Keratinocyte (primary cell): ENCODE results near the gene SYTL2. TPM values are rescaled to one million over a fixed set of nuclear protein-coding genes. Genes with fewer than 3 reads are reported as not detected.
A peak's percentile ranks its signal among the peaks of the same experiment; 100 is the strongest.

Source experiments
- DNase-seq: peaks from one replicate; pipeline ENCODE4 v3.0.0-alpha.2; 2011; ENCODE audit warnings: low read depth, missing footprints, low spot score
- FAIRE-seq: peaks from 2 replicates; lab custom pipeline; 2011; peaks lifted over from hg19 to GRCh38; lab: Jason Lieb, UNC
- H2AFZ ChIP-seq: 2 replicates; pipeline ENCODE4 v1.6.0; 2012; ENCODE audit warnings: low read length, control low read depth, inconsistent platforms; ENCODE audit not compliant: control insufficient read depth
- H3K27ac ChIP-seq: 2 replicates; pipeline ENCODE4 v1.5.1; 2011; ENCODE audit warnings: low read length; ENCODE audit not compliant: control insufficient read depth, insufficient read depth
- H3K27me3 ChIP-seq: 3 replicates; pipeline ENCODE4 v1.6.0; 2011; ENCODE audit warnings: low read length; ENCODE audit not compliant: control insufficient read depth, insufficient read depth; ENCODE audit errors: extremely low read depth
- H3K36me3 ChIP-seq, 2 experiments: 2 replicates in 1 of 2; 3 replicates in 1 of 2; pipeline ENCODE4 v1.5.1; 2011; ENCODE audit warnings: low read length in 2 of 2, mild to moderate bottlenecking in 1 of 2; ENCODE audit not compliant: control insufficient read depth in 2 of 2, insufficient read depth in 2 of 2; ENCODE audit errors: extremely low read depth in 1 of 2
- H3K4me1 ChIP-seq: 3 replicates; pipeline ENCODE4 v1.5.1; 2011; ENCODE audit warnings: low read length; ENCODE audit not compliant: control insufficient read depth, insufficient read depth; ENCODE audit errors: extremely low read depth
- H3K4me2 ChIP-seq: 3 replicates; pipeline ENCODE4 v1.6.0; 2011; ENCODE audit warnings: low read depth, low read length; ENCODE audit not compliant: control insufficient read depth, insufficient read depth; ENCODE audit errors: extremely low read depth
- H3K4me3 ChIP-seq, 3 experiments: fragments of 200-600 bp in 1 of 3; sonication (generic) in 1 of 3; 2 replicates in 2 of 3; 3 replicates in 1 of 3; pipeline ENCODE4 v1.5.1; 2011 to 2016; ENCODE audit warnings: low read length in 3 of 3, mild to moderate bottlenecking in 3 of 3, control low read depth in 2 of 3, inconsistent platforms in 1 of 3, low read depth in 1 of 3, mixed read lengths in 1 of 3, mixed run types in 1 of 3, moderate library complexity in 1 of 3; ENCODE audit not compliant: control insufficient read depth in 2 of 3, insufficient read depth in 2 of 3; ENCODE audit errors: extremely low read depth in 1 of 3
- H3K79me2 ChIP-seq: 2 replicates; pipeline ENCODE4 v1.6.0; 2012; ENCODE audit warnings: low read length; ENCODE audit not compliant: control insufficient read depth, insufficient read depth
- H3K9ac ChIP-seq: 3 replicates; pipeline ENCODE4 v1.6.0; 2011; ENCODE audit warnings: low read length; ENCODE audit not compliant: control insufficient read depth, insufficient read depth; ENCODE audit errors: extremely low read depth
- H3K9me1 ChIP-seq: 3 replicates; pipeline ENCODE4 v1.6.0; 2011; ENCODE audit warnings: low read length; ENCODE audit not compliant: control insufficient read depth, insufficient read depth; ENCODE audit errors: extremely low read depth
- H3K9me3 ChIP-seq: 2 replicates; pipeline ENCODE4 v1.5.1; 2012; ENCODE audit warnings: low read depth, low read length; ENCODE audit not compliant: control insufficient read depth
- H4K20me1 ChIP-seq: 3 replicates; pipeline ENCODE4 v1.6.0; 2011; ENCODE audit warnings: low read length; ENCODE audit not compliant: control insufficient read depth, insufficient read depth; ENCODE audit errors: extremely low read depth
- CTCF ChIP-seq, 3 experiments: IDR thresholded peaks in 1 of 3; conservative IDR thresholded peaks in 1 of 3; optimal IDR thresholded peaks in 1 of 3; 2 replicates in 2 of 3; 3 replicates in 1 of 3; pipeline versions ENCODE3 to v1.5.1; 2011; ENCODE audit warnings: low read length in 3 of 3, mild to moderate bottlenecking in 3 of 3, moderate library complexity in 2 of 3, control low read depth in 1 of 3, inconsistent platforms in 1 of 3; ENCODE audit not compliant: insufficient read depth in 2 of 3; ENCODE audit errors: extremely low read depth in 1 of 3
- EZH2 ChIP-seq: IDR thresholded peaks from one replicate; pipeline ENCODE4 v1.6.1; 2012; ENCODE audit warnings: inconsistent platforms, mild to moderate bottlenecking, low read length, moderate library complexity
- dilution Hi-C: fragments of 300-500 bp; cut with MboI; formaldehyde crosslinking; loops from one replicate; pipeline ENCODE4 v1.7.0; 2020; ENCODE audit warnings: low sequenced_read_pairs; ENCODE audit not compliant: extremely low pct_ligation_motif_present
- polyA plus RNA-seq, 5 experiments: library from polyadenylated mRNA; depleted of rRNA in 3 of 5; stranded (reverse) in 3 of 5; stranded (forward) in 1 of 5; unstranded in 1 of 5; fragments of >200 nt; gene quantifications; 1 replicate in 1 of 5; 2 replicates in 3 of 5; 3 replicates in 1 of 5; pipeline versions ENCODE4 v1.2.1 to v1.2.3, GENCODE V29; 2011 to 2012; ENCODE audit warnings: missing spikeins in 2 of 5, low read depth in 1 of 5, low replicate concordance in 1 of 5

SYTL2 gene
- polyA plus RNA-seq, 1 donor (not counting 4 experiments of a cell fraction or from before 2014, with no cell fraction given), result 3.1 TPM

- Histone ChIP-seq H3K9ac (no peak overlapping the region), H3K4me2 (peak overlapping the region; percentile 55), H3K4me3 (no peak overlapping the region), H3K27me3 (no peaks in the 10 kb centered on the region), H3K36me3 (no peaks in the 10 kb centered on the region), H3K4me1 (no peaks in the 10 kb centered on the region), H3K27ac (no peak overlapping the region), H4K20me1 (no peaks in the 10 kb centered on the region), H3K9me1 (no peaks in the 10 kb centered on the region), H3K79me2 (no peaks in the 10 kb centered on the region), H2AFZ (peak overlapping the region; percentile 39), H3K9me3 (no peaks in the 10 kb centered on the region)
- DNase-seq (no peak), FAIRE-seq (peak; percentile 9)
- no peak for TF ChIP-seq EZH2
- TF ChIP-seq CTCF (optimal IDR thresholded peaks at IDR 0.05 in 1 of 3, IDR thresholded peaks at IDR 0.05 in 1 of 3, conservative IDR thresholded peaks at IDR 0.05 in 1 of 3; ENCODE audit: extremely low read depth in 1 of 3, insufficient read depth in 2 of 3, low read length in 3 of 3), result no peak
- dilution Hi-C loops, result no loop called here
Measured at GRCh38 chr11:85710917-85711316, 100.0 kb downstream of the SYTL2 start.

- no peak for DNase-seq
- Histone ChIP-seq H3K27me3 (no peaks in the 10 kb centered on the region), H3K4me2 (peak overlapping the region; percentile 55), H3K9ac (no peak overlapping the region), H3K36me3 (no peaks in the 10 kb centered on the region), H3K9me3 (no peaks in the 10 kb centered on the region), H3K79me2 (no peaks in the 10 kb centered on the region), H4K20me1 (no peaks in the 10 kb centered on the region), H2AFZ (no peak overlapping the region), H3K9me1 (no peaks in the 10 kb centered on the region), H3K4me3 (no peak overlapping the region), H3K27ac (no peak overlapping the region), H3K4me1 (no peaks in the 10 kb centered on the region)
- dilution Hi-C loops, result no loop called here
- FAIRE-seq, result no peak
- TF ChIP-seq EZH2 (no peak), CTCF (optimal IDR thresholded peaks at IDR 0.05 in 1 of 3, IDR thresholded peaks at IDR 0.05 in 1 of 3, conservative IDR thresholded peaks at IDR 0.05 in 1 of 3; ENCODE audit: extremely low read depth in 1 of 3, insufficient read depth in 2 of 3, low read length in 3 of 3) (no peak)
Measured at GRCh38 chr11:85709941-85710702, 100.8 kb downstream of the SYTL2 start.
